NCI-H82 treated with DMSO at 0.1 percent for 48 hours (cell line): ENCODE data around the gene PRKX.
"Not testable (repeated sequence)": the region's sequence is repeated elsewhere in the genome, so short reads cannot be mapped to it uniquely, and the experiment has no call there.

Source experiments
- DNase-seq: peaks from one replicate; lab custom pipeline; 2025; ENCODE audit not compliant: unreplicated experiment; lab: John Stamatoyannopoulos, UW

PRKX gene

DNA sequence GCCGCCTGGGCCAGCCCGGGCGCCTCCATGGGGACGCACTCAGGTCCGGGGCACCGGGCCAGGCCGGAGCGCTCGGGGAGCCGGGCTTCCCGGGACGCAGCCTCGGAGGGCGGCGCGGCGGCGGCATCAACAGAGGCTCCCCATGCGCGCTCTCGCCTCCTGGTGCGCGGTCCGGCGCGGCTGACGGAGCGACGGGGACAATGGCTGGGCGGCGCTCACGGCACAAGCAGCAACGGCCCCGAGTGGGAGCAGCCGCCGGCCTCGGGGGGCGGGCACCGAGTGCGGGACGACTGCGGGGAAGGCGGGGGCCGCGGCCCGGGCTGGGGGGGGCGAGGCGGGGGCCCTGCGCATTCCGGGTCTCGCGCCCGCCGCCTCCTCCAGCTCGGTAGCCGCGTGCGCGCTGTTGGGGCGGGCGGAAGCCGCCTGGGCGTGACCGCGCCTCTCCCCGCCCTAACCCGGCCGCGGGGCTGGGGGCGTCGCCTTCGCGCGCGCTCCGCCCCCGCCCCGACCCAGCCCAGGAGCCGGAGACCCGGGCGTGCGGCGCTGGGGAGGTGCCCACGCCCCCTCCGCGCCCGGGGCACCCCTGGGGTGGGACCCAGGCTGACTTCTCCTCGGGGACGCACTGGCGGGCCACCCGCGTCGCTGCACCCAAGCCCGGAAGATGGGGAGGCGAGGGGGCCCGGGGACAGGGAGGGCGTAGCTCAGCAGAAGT, at the start of gene PRKX:
TSS of gene PRKX (minus strand) at position 425 of the 712 bp plus-strand sequence. CDS start at position 29, 396 bp downstream.
- no peak for DNase-seq

DNA sequence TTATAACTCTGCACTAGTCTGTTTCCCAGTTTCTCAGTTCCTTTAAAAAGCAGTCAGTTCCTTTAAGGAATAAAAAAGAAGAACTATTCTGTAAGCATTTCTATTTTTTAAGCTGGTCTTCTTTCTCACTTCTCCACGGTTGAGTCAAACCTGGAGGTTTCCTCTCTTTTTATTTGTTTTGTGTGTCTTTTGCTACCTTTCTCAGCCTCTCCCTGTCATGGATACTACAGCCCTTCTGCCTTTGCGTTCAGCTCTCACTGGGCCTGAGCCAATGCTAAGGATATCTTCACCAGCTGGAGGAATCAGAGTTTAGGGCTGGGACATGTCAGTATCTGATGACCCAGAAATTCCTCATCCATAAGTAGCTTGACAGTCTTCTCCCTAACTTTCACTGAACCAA, 49.7 kb upstream of the PRKX start:
- DNase-seq: no peak

DNA sequence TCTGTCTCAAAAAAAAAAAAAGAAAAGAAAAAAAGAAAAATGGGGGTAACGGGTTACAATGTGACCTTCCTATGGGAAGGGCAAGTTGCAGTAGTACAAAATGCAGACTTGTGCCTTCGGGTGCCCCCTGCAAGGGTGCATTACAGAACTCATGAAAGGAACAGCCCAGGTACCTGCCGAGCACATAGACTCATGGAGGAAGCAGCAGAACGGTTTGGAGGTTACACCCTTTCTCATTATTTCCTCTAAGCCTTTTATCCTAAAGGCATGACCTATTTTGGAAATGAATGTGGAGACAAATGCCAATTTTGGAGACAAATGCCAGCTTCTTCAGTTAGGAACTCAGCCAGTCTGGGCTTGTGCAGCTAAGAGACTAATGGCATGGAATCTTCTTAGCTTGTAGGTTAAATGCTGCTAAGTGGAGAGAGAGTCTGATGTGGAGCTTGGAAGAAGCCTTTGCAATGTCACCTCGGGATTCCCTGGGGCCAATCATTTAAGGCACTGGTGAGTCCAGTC, 44.1 kb upstream of the PRKX start:
- DNase-seq: no peak

DNA sequence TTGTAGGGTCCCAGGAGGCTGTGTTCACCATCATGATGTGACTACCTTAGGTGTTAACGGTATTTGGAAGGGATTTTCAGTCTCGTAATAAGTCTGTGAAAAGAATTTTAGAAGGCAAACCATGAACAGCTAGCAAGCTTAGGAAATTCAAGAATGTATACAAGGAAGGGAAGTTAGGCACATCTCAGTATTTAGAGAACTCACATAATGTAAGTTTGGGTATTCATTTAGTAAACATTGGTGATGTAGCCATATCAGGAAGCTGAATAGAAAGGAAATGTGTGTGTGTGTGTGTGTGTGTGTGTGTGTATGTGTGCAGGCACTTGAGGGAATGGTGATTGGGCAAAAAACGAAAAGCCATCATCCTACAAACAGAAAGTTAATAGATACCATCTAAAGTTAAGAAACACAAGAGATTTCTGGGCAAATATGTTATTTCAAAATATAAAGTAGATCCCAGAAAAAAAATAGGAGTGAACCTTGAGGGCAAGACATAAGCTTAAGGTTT, 34.7 kb upstream of the PRKX start:
- DNase-seq: no peak

DNA sequence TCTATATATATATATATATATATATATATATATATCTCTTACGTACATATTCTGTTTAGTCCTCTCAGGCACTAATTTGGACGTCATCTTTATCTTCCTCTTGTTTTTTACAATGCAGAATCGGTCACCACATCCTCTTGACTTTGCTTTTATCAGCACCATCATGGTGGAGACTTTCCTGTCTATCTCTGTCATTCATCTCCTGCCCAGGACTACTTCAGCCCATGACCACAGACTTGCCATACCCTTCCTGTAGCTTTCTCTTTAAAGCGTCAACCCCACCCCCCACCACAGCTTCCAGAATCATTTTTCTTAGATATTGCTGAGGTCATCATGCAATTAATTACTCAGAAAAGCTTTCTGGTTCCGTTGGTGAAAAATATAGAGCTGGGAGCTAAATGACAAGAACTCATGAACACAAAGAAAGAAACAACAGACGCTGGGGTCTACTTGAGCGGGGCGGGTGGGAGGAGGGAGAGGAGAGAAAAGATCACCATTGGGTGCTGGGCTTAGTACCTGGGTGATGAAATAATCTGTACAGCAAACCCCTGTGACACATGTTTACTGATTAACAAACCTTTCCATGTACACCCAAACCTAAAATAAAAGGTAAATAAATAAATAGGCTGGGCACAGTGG, 30.5 kb upstream of the PRKX start:
- no peak for DNase-seq

DNA sequence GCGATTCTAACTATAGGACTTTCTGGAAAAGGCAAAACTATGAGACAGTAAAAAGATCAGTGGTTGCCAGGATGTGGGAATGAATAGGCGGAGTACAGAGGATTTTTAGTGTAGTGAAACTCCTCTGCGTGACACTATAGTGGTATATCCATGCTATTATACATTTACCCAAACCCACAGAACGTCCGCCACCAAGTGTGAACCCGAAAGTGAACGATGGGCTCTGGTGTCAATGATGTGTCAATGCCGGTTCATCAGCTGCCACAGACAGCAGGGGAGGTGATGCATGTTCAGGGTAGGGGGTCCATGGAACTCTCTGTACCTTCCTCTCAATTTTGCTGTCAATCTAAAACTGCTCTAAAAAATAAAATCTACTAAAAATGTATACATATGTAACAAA, 27.5 kb upstream of the PRKX start:
- DNase-seq: not testable (repeated sequence)

DNA sequence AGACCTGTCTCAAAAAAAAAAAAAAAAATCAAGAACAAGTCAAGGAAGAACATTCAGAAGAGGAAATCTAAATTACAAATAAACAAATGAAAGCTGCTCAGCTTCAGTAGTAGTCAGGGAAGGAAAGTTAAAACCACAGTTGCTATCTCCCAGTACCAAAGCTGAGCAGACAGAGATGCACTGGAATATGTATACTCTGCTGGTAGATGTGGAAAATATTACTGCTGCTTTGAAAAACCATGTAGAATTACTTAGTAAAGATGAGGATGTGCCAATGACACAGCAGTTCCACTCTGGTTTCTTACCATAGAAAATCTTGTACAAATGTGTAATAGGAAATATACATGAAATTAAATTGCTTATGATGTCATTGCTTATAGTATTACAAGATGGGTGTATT, 25.1 kb upstream of the PRKX start:
- DNase-seq: no peak

DNA sequence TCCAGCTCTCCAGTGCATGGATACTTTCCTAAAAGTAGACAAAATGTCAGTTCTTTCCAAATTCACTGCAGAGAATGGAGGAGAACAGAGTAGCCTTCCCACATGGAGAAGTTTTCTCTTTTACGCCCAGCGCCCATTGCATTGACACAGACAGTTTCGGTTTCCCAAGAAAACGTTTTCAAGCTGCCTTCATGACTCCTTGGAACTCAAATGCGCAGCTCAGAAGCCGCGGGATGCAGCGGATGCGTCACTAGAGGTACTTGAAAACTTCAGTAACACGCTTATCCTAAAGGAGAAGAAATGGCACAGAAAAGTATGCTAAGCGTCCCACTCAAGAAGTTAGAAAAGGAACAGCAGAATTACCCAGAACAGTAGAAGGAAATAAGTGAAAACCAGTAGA, 23.1 kb upstream of the PRKX start:
- not testable (repeated sequence) for DNase-seq

DNA sequence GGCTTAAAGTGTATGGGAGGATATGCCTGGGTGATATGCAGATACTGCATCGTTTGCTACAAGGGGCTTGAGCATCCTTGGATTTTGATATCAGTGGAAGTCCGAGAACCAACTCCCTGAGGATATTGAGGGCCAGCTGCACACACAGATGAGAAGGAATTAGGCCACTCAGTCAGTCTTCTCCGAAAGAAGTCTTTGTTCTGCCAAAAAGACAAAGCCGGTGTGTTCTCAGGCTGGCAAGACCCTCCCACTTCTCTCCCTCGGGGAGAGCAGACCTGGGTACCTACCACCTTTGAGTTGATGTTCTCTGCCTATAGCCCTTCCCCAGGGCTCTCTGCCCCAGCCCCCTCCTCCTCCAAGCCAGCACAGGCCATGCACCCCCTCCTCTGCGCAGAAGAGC, 22.4 kb upstream of the PRKX start:
- not testable (repeated sequence) for DNase-seq

DNA sequence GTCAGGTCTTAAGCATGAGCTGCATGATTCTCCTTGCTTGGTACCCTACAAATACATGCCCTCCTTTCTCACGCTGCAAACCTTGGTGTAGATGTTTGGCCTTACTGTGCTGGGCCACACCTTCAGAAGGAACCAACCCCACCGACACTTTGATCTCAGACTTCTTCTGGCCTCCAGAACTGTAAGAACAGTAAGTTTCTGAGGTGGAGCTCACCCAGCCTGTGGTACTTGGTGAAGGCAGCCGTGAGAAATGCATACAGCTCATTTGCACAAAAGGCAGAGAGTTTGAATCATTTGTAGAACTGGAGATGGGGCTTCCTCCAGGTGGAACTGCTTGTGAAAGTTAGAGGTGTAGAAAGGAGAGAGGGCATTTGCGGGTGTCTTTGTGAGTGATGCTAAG, 21.0 kb upstream of the PRKX start:
- DNase-seq: not testable (repeated sequence)

DNA sequence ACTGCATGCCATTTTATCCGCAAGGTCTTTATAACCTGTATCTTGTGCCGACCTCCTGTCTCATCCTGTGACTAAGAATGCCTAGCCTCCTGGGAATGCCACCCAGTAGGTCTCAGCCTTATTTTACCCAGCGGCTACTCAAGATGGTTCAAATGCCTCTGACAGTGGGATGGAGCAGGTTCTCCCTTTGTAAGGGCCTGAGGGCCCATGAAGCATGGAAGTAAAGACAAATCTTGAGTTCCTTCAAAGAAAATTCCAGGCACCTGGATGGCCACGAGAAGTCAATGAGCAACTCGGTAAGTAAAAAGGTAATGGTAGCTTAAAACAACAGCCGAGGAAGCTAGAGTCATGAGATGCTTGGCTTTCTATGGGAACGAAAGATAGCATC, 19.6 kb upstream of the PRKX start:
- DNase-seq: no peak

DNA sequence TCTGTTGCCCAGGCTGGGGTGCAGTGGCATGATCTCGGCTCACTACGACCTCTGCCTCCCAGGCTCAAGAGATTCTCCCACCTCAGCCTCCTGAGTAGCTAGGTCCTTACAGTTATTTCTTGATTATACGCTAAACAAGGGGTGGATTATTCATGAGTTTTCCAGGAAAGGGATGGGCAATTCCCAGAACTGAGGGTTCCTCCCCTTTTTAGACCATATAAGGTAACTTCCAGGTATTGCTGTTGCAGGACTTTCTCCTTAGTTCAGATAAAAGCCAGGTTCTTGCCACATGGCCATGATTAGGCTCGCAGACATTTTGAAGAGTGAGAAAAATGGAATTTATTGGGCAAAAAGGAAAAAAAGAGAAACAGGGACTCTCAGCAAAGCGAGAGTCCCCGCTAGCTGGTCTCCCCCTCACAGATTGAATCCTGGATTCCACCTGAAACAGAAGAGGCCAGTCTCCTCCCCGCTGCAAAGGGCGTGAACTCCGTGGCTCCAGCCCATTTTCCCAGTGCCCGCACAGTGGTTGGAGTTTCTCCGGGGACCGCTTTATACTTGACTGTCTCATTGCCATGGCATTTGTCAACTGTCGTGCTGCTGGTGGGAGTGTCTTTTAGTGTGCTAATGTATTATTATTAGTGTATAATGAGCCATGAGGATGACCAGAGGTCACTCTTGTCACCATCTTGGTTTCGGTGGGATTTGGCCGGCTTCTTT, 19.0 kb upstream of the PRKX start:
- DNase-seq: not testable (repeated sequence)

DNA sequence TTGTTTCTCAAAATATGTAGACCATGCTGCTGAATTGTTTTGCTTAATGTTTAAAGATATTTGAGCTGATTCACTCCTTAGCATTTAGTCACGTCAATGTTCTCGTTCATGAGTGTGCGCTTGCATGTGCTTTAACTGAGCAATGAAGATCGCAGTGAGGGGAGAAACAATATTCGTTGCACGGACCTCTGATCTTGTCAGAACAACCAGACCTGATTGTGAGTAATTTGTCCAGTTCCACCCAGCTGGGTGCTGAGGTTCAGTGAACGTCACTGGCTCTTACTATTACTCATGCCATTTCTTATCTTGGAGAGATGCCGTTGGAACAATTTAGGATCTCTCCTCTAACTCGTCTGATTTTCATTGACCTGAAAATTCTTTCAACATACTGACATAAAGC, 15.0 kb upstream of the PRKX start:
- no peak for DNase-seq

DNA sequence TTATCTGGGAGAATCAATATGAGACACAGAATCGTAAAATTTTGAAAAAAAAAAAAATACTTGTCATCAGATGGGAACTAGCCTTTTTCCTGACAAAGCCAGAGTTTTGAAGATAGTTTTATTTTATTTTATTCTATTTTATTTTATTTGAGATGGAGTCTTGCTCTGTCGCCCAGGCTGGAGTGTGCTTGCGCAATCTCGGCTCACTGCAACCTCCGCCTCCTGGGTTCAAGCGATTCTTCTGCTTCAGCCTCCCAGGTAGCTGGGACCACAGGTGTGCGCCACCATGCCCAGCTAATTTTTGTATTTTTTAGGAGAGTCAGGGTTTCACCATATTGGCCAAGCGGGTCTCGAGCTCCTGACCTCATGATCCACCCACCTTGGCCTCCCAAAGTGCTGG, 10.0 kb upstream of the PRKX start:
- not testable (repeated sequence) for DNase-seq

DNA sequence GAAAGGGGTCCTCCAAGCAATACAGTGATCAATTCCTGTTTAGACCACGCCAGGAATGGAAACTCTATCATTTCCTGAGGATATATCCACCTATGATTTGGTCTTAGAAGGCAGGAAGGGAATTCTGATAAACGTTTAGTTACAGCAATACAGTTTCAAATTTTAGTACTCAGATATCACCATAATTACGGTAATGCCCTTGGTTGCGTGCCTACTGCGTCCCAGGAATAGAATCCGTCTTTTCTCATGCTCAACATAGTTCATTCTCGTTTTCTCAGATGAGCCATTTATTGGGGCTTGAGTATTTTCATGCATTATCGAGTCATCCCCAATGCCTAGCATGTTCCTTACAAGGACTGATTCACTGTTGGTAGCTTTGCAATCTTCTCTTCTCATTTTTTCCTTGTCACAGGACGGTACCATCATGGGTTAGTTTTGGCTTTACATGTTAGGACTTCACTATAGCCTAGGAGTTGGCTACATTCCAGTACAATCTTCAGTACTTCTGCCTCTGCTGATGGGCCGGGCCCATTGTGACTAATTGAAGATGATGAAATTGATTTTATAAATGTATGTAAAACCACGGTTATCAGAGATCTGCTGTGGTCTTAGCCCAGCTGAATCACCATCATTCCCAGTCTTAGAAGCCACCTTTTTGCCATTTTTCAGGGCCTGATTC, 4.4 kb upstream of the PRKX start:
- DNase-seq: no peak

DNA sequence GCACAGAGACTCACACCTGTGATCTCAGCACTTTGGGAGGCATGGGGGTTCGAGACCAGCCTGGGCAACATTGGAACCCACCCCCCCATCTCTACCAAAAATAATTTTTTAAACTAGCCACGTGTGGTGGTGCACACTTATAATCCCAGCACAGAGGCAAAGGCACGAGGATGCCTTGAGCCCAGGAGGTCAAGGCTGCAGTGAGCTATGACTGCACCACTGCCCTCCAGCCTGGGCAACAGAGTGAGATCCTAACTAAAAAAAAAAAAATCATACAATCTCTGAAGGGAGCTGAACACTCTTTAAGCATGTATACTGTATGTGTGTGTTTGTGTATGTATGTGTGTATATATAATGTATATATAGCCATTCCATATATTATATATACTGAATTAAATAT, 2.5 kb upstream of the PRKX start:
- DNase-seq: no peak

DNA sequence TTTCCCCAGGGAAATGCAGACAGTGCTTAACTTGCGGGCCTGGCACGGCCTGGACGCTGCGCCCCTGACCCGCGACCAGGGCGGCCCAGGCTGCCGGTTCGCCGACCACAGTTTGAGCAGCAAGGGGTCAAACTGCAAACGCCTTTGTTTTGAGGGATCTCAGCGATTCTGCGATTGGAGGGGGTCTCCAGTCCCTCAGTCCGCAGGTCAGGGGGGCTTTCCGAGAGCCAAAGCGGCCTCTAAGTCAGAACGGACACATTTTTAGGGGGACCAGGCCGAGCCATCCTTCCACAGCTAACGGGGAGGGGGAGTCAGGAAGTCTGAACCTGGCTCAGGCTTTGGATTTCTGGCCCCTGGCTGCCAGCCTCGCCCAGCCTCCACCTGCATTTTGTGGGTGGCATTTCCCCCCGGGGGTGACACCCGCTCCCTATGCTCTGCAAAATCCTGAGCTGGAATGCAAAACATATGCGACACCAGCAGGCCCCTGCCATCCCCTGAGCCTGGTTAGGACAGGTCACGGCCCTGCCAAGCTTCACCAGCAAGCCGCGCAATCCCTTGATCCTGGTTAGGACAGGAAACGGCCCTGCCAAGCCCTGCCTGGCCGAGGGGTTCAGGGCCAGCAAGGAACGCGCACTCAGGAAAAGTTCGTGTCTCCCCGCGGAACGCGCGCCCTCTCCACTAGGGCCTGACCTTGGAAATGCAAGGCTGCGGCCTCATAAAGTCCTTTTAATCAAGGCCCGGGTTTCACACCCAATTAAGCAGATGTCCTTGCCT, 1.4 kb upstream of the PRKX start:
- DNase-seq: not testable (repeated sequence)

DNA sequence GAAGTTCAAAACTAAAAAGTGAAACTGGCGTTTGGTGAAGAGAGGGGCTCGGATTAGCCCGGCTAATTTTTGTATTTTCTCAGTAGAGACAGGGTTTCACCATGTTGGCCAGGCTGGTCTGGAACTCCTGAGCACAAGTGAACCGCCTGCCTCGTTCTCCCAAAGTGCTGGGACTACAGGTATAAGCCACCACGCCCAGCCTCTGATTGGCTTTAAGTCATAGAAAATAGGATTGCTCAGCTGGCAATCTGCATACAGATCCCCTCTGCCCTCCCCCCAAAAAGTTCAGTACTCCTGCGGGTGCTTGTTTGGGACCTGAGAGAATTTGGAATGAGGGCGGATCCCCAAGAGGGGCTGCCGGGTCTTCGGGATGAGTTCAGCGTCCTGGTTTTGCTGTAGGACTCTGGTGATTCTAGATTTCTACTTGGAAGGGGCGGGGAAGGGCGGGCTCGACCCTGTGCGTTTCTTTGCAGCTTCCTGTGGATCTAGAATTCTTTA, 537 bp upstream of the PRKX start:
- DNase-seq: peak; percentile 5

DNA sequence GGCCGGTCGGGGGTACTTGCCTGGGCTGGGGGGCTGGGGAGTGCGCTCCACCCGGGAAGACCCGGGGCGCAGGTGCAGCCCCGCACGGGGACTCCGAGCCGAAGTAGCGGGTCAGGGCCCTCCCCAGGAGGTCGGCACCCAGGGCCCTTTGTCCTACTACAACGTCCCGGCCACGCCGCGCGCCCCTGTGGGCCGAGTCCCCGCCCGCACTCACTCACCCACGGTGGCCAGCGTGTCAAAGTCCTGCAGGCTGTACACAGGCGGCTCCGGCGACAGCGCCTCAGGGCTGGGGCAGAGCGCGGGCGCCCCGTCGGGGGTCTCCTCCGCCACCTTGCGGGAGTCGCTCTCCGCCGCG, 602 bp downstream of the PRKX start:
- no peak for DNase-seq
